HG03354 (cell line): Measurements from ENCODE around the gene CTNNA2.

Source experiments
- ATAC-seq: cut with Tn5 transposase; IDR thresholded peaks from one replicate; pipeline ENCODE4 v1.9.1; 2021; ENCODE audit warnings: mild to moderate bottlenecking; ENCODE audit not compliant: unreplicated experiment, poor library complexity, severe bottlenecking

The CTNNA2 gene

GRCh38 chr2:80209458-80209857 is 696.6 kb downstream of the CTNNA2 start:
- ATAC-seq: no peak

GRCh38 chr2:80217446-80217845 is 704.6 kb downstream of the CTNNA2 start:
- no peak for ATAC-seq

- ATAC-seq: no peak
Observed at GRCh38 chr2:80222644-80223043, 709.8 kb downstream of the CTNNA2 start.

GRCh38 chr2:80231421-80231820 is 718.6 kb downstream of the CTNNA2 start:
- ATAC-seq: no peak

GRCh38 chr2:80233333-80233732 is 720.5 kb downstream of the CTNNA2 start:
- no peak for ATAC-seq

GRCh38 chr2:80238692-80239469 is 726.0 kb downstream of the CTNNA2 start:
- peak; percentile 44 for ATAC-seq

GRCh38 chr2:80242355-80242910 is 729.6 kb downstream of the CTNNA2 start:
- no peak for ATAC-seq

- ATAC-seq: no peak
Observed at GRCh38 chr2:80244905-80245584, 732.2 kb downstream of the CTNNA2 start.

- ATAC-seq: no peak
Observed at GRCh38 chr2:80246534-80246933, 733.7 kb downstream of the CTNNA2 start.

GRCh38 chr2:80247339-80247738 is 734.5 kb downstream of the CTNNA2 start:
- no peak for ATAC-seq

GRCh38 chr2:80248146-80248545 is 735.3 kb downstream of the CTNNA2 start:
- ATAC-seq: no peak

- ATAC-seq: no peak
Observed at GRCh38 chr2:80252294-80252986, 739.6 kb downstream of the CTNNA2 start.

- no peak for ATAC-seq
Observed at GRCh38 chr2:80255918-80256781, 743.3 kb downstream of the CTNNA2 start.

- ATAC-seq: no peak
Observed at GRCh38 chr2:80256782-80257167, 743.9 kb downstream of the CTNNA2 start.

- no peak for ATAC-seq
Observed at GRCh38 chr2:80257450-80257849, 744.6 kb downstream of the CTNNA2 start.

GRCh38 chr2:80258341-80258740 is 745.5 kb downstream of the CTNNA2 start:
- no peak for ATAC-seq

GRCh38 chr2:80258793-80259192 is 745.9 kb downstream of the CTNNA2 start:
- ATAC-seq: no peak

- ATAC-seq: no peak
Observed at GRCh38 chr2:80259292-80259691, 746.4 kb downstream of the CTNNA2 start.

- no peak for ATAC-seq
Observed at GRCh38 chr2:80266231-80266630, 753.4 kb downstream of the CTNNA2 start.

GRCh38 chr2:80269806-80270205 is 757.0 kb downstream of the CTNNA2 start:
- ATAC-seq: no peak
